Upper lobe of left lung (tissue), 6 donors: ENCODE data around the gene CES4A. TPM values are rescaled to one million over a fixed set of nuclear protein-coding genes. Genes with fewer than 3 reads are reported as not detected.
"Not testable (repeated sequence)": the region's sequence is repeated elsewhere in the genome, so short reads cannot be mapped to it uniquely, and the experiment has no call there.

ENCODE experiments used
- ATAC-seq, 2 donors: fragments of 200-7000 bp; cut with Tn5 transposase; one replicate each; pipeline ENCODE4 v1.9.1; 2022; ENCODE audit warnings: mild to moderate bottlenecking in 2 of 2, moderate library complexity in 2 of 2; ENCODE audit not compliant: low FRiP score in 2 of 2
- DNase-seq, 2 donors: peaks; one replicate each; pipeline ENCODE4 v3.0.0-alpha.2; 2019 to 2020
- H3K27ac ChIP-seq, 4 donors: fragments of 200-600 bp; sonication (generic); one replicate each; pipeline ENCODE4 v1.5.1; 2016 to 2019
- H3K27me3 ChIP-seq, 4 donors: fragments of 200-600 bp; sonication (generic); one replicate each; pipeline ENCODE4 v1.5.1; 2017 to 2019
- H3K36me3 ChIP-seq, 4 donors: fragments of 200-600 bp; sonication (generic); one replicate each; pipeline ENCODE4 v1.5.1; 2016 to 2019
- H3K4me1 ChIP-seq, 4 donors: fragments of 200-600 bp; sonication (generic); one replicate each; pipeline ENCODE4 v1.5.1; 2018 to 2019
- H3K4me3 ChIP-seq, 4 donors: fragments of 200-600 bp; sonication (generic); one replicate each; pipeline ENCODE4 v1.5.1; 2017 to 2019; ENCODE audit warnings: mild to moderate bottlenecking in 2 of 4, moderate library complexity in 1 of 4
- H3K9me3 ChIP-seq, 4 donors: fragments of 200-600 bp; sonication (generic); one replicate each; pipeline ENCODE4 v1.5.1; 2018 to 2019
- EP300 ChIP-seq, 4 donors: sonication (generic); formaldehyde crosslinking; IDR thresholded peaks; one replicate each; pipeline ENCODE4 v1.5.1; 2017; ENCODE audit warnings: antibody characterized with exemption in 4 of 4, control low read depth in 2 of 4
- POLR2A ChIP-seq, 4 donors: fragments of 450-650 bp; IDR thresholded peaks; one replicate each; pipeline ENCODE4 v1.5.1; 2016 to 2017; ENCODE audit warnings: antibody characterized with exemption in 4 of 4, mild to moderate bottlenecking in 2 of 4
- POLR2AphosphoS5 ChIP-seq, 2 donors: sonication (generic); formaldehyde crosslinking; IDR thresholded peaks; one replicate each; pipeline ENCODE4 v1.5.1; 2017; ENCODE audit warnings: antibody characterized with exemption in 2 of 2
- WGBS, 2 donors: methylation state at CpG; one replicate each; pipeline ENCODE4 v1.1.5; 2017 to 2018; 5-methylcytosine and 5-hydroxymethylcytosine counted together
- total RNA-seq, 6 donors: library from RNA; depleted of rRNA in 4 of 6; stranded (reverse); fragments of >200 nt in 4 of 6; gene quantifications; one replicate each; pipeline versions ENCODE4 v1.1.0 to v1.2.1, GENCODE V29; 2016 to 2021
- TF ChIP-seq, protein P1 (sequence below), 6 experiments: fragments of 450-650 bp in 4 of 6; fragments of 200-600 bp in 2 of 6; sonication (generic) in 2 of 6; IDR thresholded peaks; one replicate each; pipeline ENCODE4 v1.5.1; 2016 to 2019; ENCODE audit warnings: antibody characterized with exemption in 6 of 6
- donor health status: DM: no; HTN: no; CAD: no; lungs with moderate emphysema.
- donor health status: DM: no; HTN: yes; CAD: no; lungs with severe emphysema.

Gene CES4A
- total RNA-seq, 6 donors from 2014 or later, result 9.9 to 39.7 (median 20.2) TPM

DNA sequence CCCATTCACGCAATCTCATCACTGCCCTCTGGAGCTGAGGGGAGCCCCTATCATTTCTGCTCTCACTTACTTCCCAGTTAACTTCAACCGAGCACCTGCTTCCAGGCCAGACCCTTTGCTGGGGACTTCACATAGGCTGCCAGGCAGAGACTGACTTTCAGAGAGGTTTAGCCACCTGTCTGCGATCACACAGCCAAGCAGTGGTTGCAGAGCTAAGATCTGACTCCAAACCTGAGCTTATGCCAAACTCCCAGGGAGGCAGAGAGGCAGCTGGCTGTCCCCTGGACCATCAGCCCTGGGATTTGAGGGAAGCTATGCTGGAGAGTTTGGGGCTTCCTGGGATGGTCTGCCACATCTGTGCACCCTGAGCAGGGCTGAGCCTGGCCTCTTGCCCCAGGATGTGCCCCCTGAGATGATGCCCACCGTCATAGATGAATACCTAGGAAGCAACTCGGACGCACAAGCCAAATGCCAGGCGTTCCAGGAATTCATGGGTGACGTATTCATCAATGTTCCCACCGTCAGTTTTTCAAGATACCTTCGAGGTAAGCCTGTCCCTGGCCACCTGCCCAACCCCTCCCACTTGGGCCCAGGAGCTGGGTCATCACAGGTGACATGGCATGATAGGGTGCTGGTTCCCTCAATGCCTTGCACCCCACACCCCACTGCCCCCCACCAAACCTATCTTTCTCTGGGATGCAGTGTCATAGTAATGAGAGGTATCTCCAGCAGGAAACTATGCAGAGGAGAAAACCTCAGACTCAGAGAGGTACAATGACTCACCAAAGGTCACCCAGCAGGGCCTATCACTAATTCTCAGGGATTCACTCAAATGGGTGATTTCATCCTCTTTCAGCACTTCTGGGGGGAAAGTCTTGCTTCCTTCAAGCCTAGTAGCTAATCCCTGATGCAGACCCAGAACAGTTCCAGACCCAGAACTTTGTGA, 17.3 kb upstream of the CES4A start:
- no peak overlapping the region for H3K4me3 ChIP-seq
- no peaks in the 10 kb centered on the region for H3K27me3 ChIP-seq
- no peaks in the 10 kb centered on the region for H3K36me3 ChIP-seq
- DNase-seq (no peak), ATAC-seq (no peak)
- H3K9me3 ChIP-seq, result no peaks in the 10 kb centered on the region
- H3K4me1 ChIP-seq, result no peaks in the 10 kb centered on the region
- TF ChIP-seq, protein P1, sequence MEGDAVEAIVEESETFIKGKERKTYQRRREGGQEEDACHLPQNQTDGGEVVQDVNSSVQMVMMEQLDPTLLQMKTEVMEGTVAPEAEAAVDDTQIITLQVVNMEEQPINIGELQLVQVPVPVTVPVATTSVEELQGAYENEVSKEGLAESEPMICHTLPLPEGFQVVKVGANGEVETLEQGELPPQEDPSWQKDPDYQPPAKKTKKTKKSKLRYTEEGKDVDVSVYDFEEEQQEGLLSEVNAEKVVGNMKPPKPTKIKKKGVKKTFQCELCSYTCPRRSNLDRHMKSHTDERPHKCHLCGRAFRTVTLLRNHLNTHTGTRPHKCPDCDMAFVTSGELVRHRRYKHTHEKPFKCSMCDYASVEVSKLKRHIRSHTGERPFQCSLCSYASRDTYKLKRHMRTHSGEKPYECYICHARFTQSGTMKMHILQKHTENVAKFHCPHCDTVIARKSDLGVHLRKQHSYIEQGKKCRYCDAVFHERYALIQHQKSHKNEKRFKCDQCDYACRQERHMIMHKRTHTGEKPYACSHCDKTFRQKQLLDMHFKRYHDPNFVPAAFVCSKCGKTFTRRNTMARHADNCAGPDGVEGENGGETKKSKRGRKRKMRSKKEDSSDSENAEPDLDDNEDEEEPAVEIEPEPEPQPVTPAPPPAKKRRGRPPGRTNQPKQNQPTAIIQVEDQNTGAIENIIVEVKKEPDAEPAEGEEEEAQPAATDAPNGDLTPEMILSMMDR (IDR thresholded peaks at IDR 0.05), result no peak
- TF ChIP-seq EP300 (IDR thresholded peaks at IDR 0.05) (no peak), POLR2A (IDR thresholded peaks at IDR 0.05) (no peak), POLR2AphosphoS5 (IDR thresholded peaks at IDR 0.05) (no peak)
- H3K27ac ChIP-seq, result no peak overlapping the region
- WGBS, 2 donors, result 72 to 87% methylated on average over 9 to 10 of the region's 10 CpGs

DNA sequence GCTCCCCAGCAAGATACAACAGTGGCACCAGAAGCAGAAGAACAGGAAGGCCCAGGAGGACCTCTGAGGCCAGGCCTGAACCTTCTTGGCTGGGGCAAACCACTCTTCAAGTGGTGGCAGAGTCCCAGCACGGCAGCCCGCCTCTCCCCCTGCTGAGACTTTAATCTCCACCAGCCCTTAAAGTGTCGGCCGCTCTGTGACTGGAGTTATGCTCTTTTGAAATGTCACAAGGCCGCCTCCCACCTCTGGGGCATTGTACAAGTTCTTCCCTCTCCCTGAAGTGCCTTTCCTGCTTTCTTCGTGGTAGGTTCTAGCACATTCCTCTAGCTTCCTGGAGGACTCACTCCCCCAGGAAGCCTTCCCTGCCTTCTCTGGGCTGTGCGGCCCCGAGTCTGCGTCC, 15.4 kb upstream of the CES4A start:
- no peaks in the 10 kb centered on the region for H3K27me3 ChIP-seq
- H3K4me3 ChIP-seq, result no peak overlapping the region
- H3K27ac ChIP-seq, result peak overlapping the region in 1 of 4 donors; percentile 21
- peak in 1 of 2 donors; percentile 67 for DNase-seq
- no peaks in the 10 kb centered on the region for H3K36me3 ChIP-seq
- no peaks in the 10 kb centered on the region for H3K9me3 ChIP-seq
- peaks cover 0 to 4% (median 0%) of the 10 kb centered on the region in 4 donors for H3K4me1 ChIP-seq
- 71 to 73% methylated on average over 9 of the region's 9 CpGs for WGBS, 2 donors
- ATAC-seq, result peak in 1 of 2 donors; percentile 12
- TF ChIP-seq EP300 (IDR thresholded peaks at IDR 0.05), result no peak
- TF ChIP-seq, protein P1 (IDR thresholded peaks at IDR 0.05), result no peak
- no peak for TF ChIP-seq POLR2AphosphoS5 (IDR thresholded peaks at IDR 0.05)
- TF ChIP-seq POLR2A (IDR thresholded peaks at IDR 0.05), result no peak

DNA sequence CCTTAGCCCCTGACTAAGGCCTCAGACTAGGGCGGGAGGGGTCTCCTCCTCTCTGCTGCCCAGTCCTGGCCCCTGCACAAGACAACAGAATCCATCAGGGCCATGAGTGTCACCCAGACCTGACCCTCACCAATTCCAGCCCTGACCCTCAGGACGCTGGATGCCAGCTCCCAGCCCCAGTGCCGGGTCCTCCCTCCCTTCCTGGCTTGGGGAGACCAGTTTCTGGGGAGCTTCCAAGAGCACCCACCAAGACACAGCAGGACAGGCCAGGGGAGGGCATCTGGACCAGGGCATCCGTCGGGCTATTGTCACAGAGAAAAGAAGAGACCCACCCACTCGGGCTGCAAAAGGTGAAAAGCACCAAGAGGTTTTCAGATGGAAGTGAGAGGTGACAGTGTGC, 14.7 kb upstream of the CES4A start:
- TF ChIP-seq EP300 (IDR thresholded peaks at IDR 0.05), result no peak
- TF ChIP-seq POLR2AphosphoS5 (IDR thresholded peaks at IDR 0.05), result no peak
- no peak for TF ChIP-seq POLR2A (IDR thresholded peaks at IDR 0.05)
- TF ChIP-seq, protein P1 (IDR thresholded peaks at IDR 0.05), result no peak
- ATAC-seq, result no peak
- WGBS, 2 donors, result 82% methylated on average over 4 of the region's 6 CpGs; no CpG with 5 or more reads in 1 of the 2 donors

DNA sequence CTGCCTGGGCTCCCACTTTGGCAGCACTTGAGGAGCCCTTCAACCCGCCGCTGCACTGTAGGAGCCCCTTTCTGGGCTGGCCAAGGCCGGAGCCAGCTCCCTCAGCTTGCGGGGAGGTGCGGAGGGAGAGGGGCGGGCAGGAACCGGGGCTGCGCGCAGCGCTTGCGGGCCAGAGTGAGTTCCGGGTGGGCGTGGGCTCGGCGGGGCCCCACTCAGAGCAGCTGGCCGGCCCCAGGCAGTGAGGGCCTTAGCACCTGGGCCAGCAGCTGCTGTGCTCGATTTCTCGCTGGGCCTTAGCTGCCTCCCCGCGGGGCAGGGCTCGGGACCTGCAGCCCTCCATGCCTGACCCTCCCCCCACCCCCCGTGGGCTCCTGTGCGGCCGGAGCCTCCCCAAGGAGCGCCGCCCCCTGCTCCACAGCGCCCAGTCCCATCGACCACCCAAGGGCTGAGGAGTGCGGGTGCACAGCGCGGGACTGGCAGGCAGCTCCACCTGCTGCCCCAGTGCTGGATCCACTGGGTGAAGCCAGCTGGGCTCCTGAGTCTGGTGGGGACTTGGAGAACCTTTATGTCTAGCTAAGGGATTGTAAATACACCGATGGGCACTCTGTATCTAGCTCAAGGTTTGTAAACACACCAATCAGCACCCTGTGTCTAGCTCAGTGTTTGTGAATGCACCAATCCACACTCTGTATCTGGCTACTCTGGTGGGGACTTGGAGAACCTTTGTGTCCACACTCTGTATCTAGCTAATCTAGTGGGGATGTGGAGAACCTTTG, 14.0 kb upstream of the CES4A start:
- peak in 1 of 2 donors; percentile 78 for DNase-seq
- WGBS, 2 donors, result 83 to 88% methylated on average over 9 to 25 of the region's 32 CpGs
- H3K4me1 ChIP-seq, H3K27ac ChIP-seq, H3K27me3 ChIP-seq, H3K36me3 ChIP-seq, ATAC-seq, H3K9me3 ChIP-seq, H3K4me3 ChIP-seq: not testable (repeated sequence)

More for the DNA sequence above, 14.7 kb upstream of the CES4A start:
- no peaks in the 10 kb centered on the region for H3K27me3 ChIP-seq
- peaks cover 0 to 4% (median 1%) of the 10 kb centered on the region in 4 donors for H3K4me1 ChIP-seq
- H3K9me3 ChIP-seq, result no peaks in the 10 kb centered on the region
- no peak for DNase-seq
- no peak overlapping the region for H3K4me3 ChIP-seq
- peak overlapping the region in 1 of 4 donors; percentile 21 for H3K27ac ChIP-seq
- no peaks in the 10 kb centered on the region for H3K36me3 ChIP-seq

DNA sequence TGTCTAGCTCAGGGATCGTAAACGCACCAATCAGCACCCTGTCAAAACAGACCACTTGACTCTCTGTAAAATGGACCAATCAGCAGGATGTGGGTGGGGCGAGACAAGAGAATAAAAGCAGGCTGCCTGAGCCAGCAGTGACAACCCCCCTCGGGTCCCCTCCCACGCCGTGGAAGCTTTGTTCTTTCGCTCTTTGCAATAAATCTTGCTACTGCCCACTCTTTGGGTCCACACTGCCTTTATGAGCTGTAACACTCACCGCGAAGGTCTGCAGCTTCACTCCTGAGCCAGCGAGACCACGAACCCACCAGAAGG, 13.5 kb upstream of the CES4A start:
- H3K27ac ChIP-seq, H3K27me3 ChIP-seq, H3K9me3 ChIP-seq, ATAC-seq, H3K36me3 ChIP-seq, H3K4me3 ChIP-seq, DNase-seq: not testable (repeated sequence)
- WGBS, 2 donors, result 56 to 67% methylated on average over 11 of the region's 11 CpGs
- H3K4me1 ChIP-seq, result peaks cover 0 to 13% (median 5%) of the 10 kb centered on the region in 4 donors
